ENCODE results near the gene HDHD5.

DNA sequence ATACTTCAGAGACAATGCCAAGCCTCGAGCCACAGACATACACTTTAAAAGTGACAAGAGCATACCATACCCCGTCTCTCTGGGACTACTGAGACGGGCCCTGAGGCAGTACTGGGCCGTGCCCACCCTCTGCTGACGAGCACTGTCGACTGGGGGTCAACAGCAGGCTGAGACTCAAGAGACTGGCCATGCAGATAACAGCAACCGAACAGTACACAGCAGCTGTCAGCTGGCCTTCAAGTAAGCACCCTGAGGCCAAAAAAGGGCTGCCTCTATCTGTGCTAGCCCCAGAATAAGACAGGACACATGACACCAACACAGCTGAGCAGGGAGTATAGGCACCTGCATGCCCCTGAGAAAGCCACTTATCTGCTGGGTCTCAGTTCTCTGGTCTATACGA is 19.1 kb downstream of the HDHD5 start:
- TF ChIP-seq POLR2A (IDR thresholded peaks at IDR 0.05; ENCODE audit: low read depth, low read length) (no peak), PAX5 (IDR thresholded peaks at IDR 0.05; ENCODE audit: insufficient read depth, low read length, severe bottlenecking) (no peak), POLR2AphosphoS5 (IDR thresholded peaks at IDR 0.05; ENCODE audit: low read depth, low read length) (no peak), TAF1 (IDR thresholded peaks at IDR 0.05; ENCODE audit: low read depth, low read length) (no peak), POU2F2 (IDR thresholded peaks at IDR 0.05; ENCODE audit: low read depth, low read length) (no peak), SPI1 (IDR thresholded peaks at IDR 0.05; ENCODE audit: low read depth, low read length) (no peak)
